H7 (cell line): ENCODE data around the gene KRTAP4-12. TPM values are rescaled to one million over a fixed set of nuclear protein-coding genes. Genes with fewer than 3 reads are reported as not detected.
"Not testable (repeated sequence)": the region's sequence is repeated elsewhere in the genome, so short reads cannot be mapped to it uniquely, and the experiment has no call there.

Experiments used
- DNase-seq: peaks from one replicate; pipeline ENCODE4 v3.0.0; 2012
- H3K27me3 ChIP-seq: 2 replicates; pipeline ENCODE4 v1.6.0; 2011; ENCODE audit warnings: mild to moderate bottlenecking, low read length; ENCODE audit not compliant: control insufficient read depth, insufficient read depth
- H3K36me3 ChIP-seq: replicated peaks from 2 replicates; pipeline ENCODE4 v1.5.1; 2011; ENCODE audit warnings: low read length; ENCODE audit not compliant: control insufficient read depth, insufficient read depth
- H3K4me3 ChIP-seq: 2 replicates; pipeline ENCODE4 v1.5.1; 2011; ENCODE audit warnings: low read depth, mild to moderate bottlenecking, control low read depth, low read length, moderate library complexity; ENCODE audit not compliant: insufficient read depth
- total RNA-seq: library from RNA; depleted of rRNA; stranded (reverse); fragments of >200 nt; shearing (Covaris generic); gene quantifications from 2 replicates; pipeline ENCODE4 v1.2.3, GENCODE V29; 2014; rRNA removed

The KRTAP4-12 gene
- total RNA-seq, result not detected in 2 replicates

- DNase-seq, H3K27me3 ChIP-seq, H3K36me3 ChIP-seq, H3K4me3 ChIP-seq: not testable (repeated sequence)
These were observed at the start of gene KRTAP4-12 for GRCh38 chr17:41123991-41124371. Gene KRTAP4-12, minus strand, starts transcription at chr17:41124182. Its CDS starts 60 bp downstream, at chr17:41124122.

GRCh38 chr17:41171886-41172285, 47.9 kb upstream of the KRTAP4-12 start:
- Histone ChIP-seq H3K27me3 (no peaks in the 10 kb centered on the region; the same call in 1 of the 2 replicates), H3K36me3 (no peaks in the 10 kb centered on the region), H3K4me3 (no peak overlapping the region)
- DNase-seq, result no peak

DNA sequence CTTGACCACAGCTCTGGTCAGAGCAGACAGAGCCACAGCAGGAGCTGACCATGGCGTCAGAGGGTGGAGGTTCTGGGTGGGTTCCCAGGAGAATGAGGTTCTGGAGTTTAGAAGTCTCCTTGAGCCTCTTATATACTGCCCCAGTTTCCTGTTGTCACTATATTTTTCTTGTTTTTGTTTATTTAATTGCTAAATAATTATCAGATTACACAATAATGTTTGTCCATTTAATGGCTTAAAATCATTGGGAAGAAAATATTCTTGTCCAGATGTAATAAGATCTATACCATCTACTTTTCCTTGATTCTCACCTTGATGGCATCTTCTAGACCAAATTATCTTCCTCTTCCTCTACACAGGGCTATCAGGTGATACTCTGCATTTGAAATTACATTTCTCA, 44.1 kb upstream of the KRTAP4-12 start, which contains the start of gene KRTAP4-3:
TSS of gene KRTAP4-3 (minus strand) at position 101 of the 400 bp plus-strand sequence. CDS start at position 52, 49 bp downstream.
- H3K27me3 ChIP-seq, result no peaks in the 10 kb centered on the region
- no peaks in the 10 kb centered on the region for H3K36me3 ChIP-seq
- DNase-seq, result no peak
- H3K4me3 ChIP-seq, result no peak within 1 kb of the TSS

DNA sequence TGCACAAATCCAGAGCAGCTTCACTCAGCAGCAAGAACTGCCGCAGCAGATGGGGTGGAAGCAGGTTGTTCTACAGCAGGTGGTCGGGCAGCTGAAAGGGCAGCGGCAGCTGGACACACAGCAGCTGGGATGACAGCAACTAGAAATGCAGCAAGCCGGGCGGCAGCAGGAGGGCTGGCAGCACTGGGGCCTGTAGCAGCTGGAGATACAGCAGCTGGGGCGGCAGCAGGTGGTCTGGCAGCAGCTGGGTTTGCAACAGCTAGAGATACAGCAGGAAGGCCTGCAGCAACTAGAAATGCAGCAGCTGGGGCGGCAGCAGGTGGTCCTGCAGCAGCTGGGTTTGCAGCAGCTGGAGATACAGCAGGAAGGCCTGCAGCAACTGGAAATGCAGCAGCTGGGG, 43.6 kb upstream of the KRTAP4-12 start:
- H3K36me3 ChIP-seq, result no peaks in the 10 kb centered on the region
- DNase-seq, result no peak
- no peak overlapping the region for H3K4me3 ChIP-seq
- H3K27me3 ChIP-seq, result no peaks in the 10 kb centered on the region

DNA sequence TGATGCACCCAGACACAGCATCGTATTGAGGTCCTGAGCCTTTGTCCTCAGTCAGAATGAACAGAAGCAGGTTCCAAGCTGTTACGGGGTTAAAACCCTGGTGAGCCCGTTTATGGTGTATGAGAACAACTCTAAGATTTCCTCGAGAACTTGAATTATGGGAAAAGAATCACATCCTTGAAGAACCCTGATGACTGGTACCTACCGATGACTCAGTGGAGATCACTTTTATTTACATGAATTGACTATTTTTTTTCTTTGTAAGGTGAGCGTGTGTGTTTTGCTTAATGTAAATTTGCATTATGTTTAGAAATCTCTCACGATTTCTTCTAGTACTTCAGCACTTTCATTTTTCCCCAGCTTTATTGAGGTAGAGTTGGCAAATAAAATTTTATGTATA, 39.8 kb upstream of the KRTAP4-12 start:
- H3K4me3 ChIP-seq, result no peak overlapping the region
- H3K36me3 ChIP-seq, result no peaks in the 10 kb centered on the region
- H3K27me3 ChIP-seq, result no peaks in the 10 kb centered on the region
- DNase-seq, result no peak

DNA sequence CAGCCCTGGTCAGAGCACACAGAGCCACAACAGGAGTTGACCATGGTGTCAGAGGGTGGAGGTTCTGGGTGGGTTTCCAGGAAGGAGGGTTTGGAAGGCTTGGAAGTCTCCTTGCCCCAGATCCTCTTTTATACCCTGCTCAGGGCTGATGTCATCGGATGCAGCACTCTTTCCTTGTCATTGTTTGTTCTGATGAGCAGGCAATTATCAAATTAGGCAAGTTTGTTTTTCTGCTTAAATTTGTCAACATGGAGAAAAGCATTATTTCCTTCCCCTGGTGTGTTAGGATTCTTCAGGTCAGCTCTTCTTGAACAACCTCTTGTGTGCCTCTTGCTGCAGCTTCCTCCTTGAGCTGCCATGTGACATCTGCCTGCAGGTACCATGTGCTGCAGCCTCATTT, 36.7 kb upstream of the KRTAP4-12 start, which contains the start of gene KRTAP4-4:
TSS of gene KRTAP4-4 (minus strand) at position 101 of the 400 bp plus-strand sequence. CDS start at position 44, 57 bp downstream.
- Histone ChIP-seq H3K36me3 (no peaks in the 10 kb centered on the region), H3K4me3 (no peak within 1 kb of the TSS), H3K27me3 (no peaks in the 10 kb centered on the region)
- DNase-seq, result no peak

- H3K36me3 ChIP-seq, H3K27me3 ChIP-seq, DNase-seq, H3K4me3 ChIP-seq: not testable (repeated sequence)
These were observed 36.2 kb upstream of the KRTAP4-12 start for GRCh38 chr17:41160190-41160589.

DNA sequence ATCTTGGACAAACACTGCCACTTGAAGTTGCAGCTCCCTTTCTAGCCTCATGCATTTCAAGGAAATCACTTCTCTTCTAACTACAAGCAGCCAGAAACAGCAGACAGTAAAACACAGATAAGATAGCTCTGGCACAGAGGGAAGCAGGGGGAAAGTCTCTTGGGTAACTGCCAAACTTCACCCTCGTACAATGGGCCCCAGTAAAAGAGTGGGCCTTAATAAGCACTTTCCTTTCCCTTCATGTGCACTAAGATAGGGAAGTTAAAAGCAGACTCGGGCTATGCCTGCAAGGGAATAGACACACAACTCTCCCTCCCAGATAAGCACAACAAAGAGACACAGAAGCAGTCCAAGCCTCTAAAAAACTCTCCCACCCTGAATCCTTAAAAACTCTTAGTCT, 29.9 kb upstream of the KRTAP4-12 start:
- H3K4me3 ChIP-seq, result no peak overlapping the region
- DNase-seq, result no peak
- H3K36me3 ChIP-seq, result no peaks in the 10 kb centered on the region
- no peaks in the 10 kb centered on the region for H3K27me3 ChIP-seq

GRCh38 chr17:41151525-41151924, 27.5 kb upstream of the KRTAP4-12 start:
- Histone ChIP-seq H3K4me3 (no peak overlapping the region), H3K36me3 (no peaks in the 10 kb centered on the region), H3K27me3 (no peaks in the 10 kb centered on the region)
- DNase-seq, result no peak

GRCh38 chr17:41150026-41150425, 26.0 kb upstream of the KRTAP4-12 start:
- H3K27me3 ChIP-seq, result no peaks in the 10 kb centered on the region
- no peak for DNase-seq
- H3K4me3 ChIP-seq, result no peak overlapping the region
- no peaks in the 10 kb centered on the region for H3K36me3 ChIP-seq

DNA sequence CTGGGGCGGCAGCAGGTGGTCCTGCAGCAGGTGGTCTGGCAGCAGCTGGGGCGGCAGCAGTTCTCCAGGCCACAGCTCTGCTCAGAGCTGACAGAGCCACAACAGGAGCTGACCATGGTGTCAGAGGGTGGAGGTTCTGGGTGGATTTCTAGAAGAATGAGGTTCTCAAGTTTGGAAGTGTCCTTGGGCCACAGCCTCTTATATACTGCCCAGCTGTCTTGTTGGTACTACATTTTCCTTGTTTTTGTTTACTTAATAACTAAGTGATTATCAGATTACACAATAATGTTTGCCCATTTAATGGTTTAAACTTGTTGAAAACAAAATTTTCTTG, 25.6 kb upstream of the KRTAP4-12 start, which contains the start of gene KRTAP4-5:
TSS of gene KRTAP4-5 (minus strand) at position 174 of the 334 bp plus-strand sequence. CDS start at position 116, 58 bp downstream.
- H3K27me3 ChIP-seq, result no peaks in the 10 kb centered on the region
- no peaks in the 10 kb centered on the region for H3K36me3 ChIP-seq
- no peak within 1 kb of the TSS for H3K4me3 ChIP-seq
- DNase-seq, result no peak

GRCh38 chr17:41148971-41149651, 25.1 kb upstream of the KRTAP4-12 start:
- not testable (repeated sequence) for H3K36me3 ChIP-seq, H3K27me3 ChIP-seq, H3K4me3 ChIP-seq, DNase-seq

DNA sequence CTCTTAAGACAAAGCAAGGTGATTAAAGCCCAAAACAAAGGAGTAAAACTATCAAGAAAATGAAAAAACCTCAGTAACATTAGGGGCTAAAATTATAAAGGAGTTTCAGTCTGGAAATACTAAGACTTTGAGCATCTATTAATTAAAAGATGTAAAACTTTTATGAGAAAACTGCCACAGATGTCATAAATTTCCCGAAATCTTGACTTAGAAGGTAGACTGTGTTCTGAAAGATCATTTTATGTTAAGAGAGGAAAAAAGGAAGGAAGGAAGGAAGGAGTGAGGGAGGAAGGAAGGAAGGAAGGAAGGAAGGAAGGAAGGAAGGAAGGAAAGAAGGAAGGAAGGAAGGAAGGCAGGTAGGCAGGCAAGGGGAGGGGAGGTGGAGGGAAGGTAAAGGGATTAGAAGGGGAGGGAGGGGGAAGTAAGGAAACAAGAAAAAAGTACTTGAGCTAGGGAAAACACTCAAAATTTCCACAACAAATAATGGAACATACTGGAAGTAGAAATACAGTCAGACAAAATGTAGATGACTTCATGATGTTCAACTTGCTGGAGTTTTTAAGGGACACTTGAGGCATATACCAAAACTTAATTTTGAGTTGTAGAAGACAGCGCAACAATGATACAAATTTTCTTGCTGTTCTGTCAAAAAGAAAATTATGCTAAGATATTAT, 23.7 kb upstream of the KRTAP4-12 start:
- no peaks in the 10 kb centered on the region for H3K27me3 ChIP-seq
- no peak for DNase-seq
- no peaks in the 10 kb centered on the region for H3K36me3 ChIP-seq
- no peak overlapping the region for H3K4me3 ChIP-seq

- Histone ChIP-seq H3K36me3 (no peaks in the 10 kb centered on the region), H3K4me3 (no peak overlapping the region), H3K27me3 (no peaks in the 10 kb centered on the region)
- DNase-seq, result no peak
These were observed 21.3 kb upstream of the KRTAP4-12 start for GRCh38 chr17:41145261-41145660.

DNA sequence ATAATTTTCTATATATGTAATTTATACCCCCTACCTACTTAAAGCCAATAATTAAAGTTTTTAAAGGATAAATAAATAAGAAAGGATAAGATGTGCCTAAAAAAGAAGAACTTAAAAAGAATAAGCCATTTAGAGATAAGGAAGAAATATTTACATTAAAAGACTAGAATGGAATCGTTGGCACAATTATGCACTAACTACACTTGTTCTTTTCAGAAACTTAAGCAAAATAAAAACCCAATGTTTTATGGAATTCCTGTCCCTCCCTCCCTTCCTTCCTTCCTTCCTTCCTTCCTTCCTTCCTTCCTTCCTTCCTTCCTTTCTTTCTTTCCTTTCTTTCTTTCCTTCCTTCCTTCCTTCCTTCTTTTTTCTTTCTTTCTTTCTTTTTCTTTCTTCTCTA, 20.9 kb upstream of the KRTAP4-12 start:
- Histone ChIP-seq H3K36me3 (no peaks in the 10 kb centered on the region), H3K4me3 (no peak overlapping the region), H3K27me3 (no peaks in the 10 kb centered on the region)
- no peak for DNase-seq
